Activated T-cell treated with anti-CD3 and anti-CD28 coated beads, Interleukin-2, amount 50 U/mL, for 4 hours (primary cell): ENCODE results near the gene ETFA. TPM values are rescaled to one million over a fixed set of nuclear protein-coding genes. Genes with fewer than 3 reads are reported as not detected.

Source experiments
- ATAC-seq, 2 donors: fragments of 200-7000 bp; cut with Tn5 transposase; one replicate each; pipeline ENCODE4 v1.10.0; 2021
- DNase-seq: peaks from one replicate; pipeline ENCODE4 v3.0.0-alpha.2; 2020
- H3K27me3 Mint-ChIP-seq: one replicate; pipeline ENCODE4 v1.8.0; 2021; ENCODE audit warnings: low read depth, mixed read lengths
- H3K36me3 Mint-ChIP-seq: one replicate; pipeline ENCODE4 v1.8.0; 2022; ENCODE audit warnings: mixed read lengths; ENCODE audit not compliant: insufficient read depth
- H3K4me1 Mint-ChIP-seq: one replicate; pipeline ENCODE4 v1.8.0; 2021; ENCODE audit warnings: low read depth, mixed read lengths
- H3K4me3 Mint-ChIP-seq: one replicate; pipeline ENCODE4 v1.8.0; 2021; ENCODE audit warnings: mild to moderate bottlenecking, moderate library complexity, mixed read lengths
- H3K9me3 Mint-ChIP-seq: one replicate; pipeline ENCODE4 v1.8.0; 2021; ENCODE audit warnings: mixed read lengths
- total RNA-seq, 3 donors: library from RNA; stranded (reverse); gene quantifications; one replicate each; pipeline ENCODE4 v1.2.1, GENCODE V29; 2021

ETFA gene
- total RNA-seq, 3 donors from 2014 or later, result 129 to 145 (median 143) TPM

DNA sequence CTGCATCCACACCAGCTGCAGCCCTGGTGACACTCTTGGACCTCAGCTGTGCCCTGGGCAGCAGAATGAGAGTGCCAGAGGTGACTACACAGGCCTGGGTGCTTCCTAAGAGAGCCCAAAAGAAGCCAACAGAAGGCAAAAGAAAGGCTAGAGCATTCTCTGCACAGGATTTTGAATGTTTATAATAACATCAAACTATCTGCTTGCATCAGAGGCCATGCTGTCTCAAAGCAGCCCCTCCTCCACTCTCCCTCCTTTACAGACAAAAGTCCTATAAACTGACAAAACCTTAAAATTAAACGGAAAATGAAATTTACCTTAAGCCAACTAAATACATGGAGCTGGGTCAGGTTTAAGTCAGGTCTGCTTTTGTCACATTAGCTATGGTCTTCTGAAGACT is 95.6 kb downstream of the ETFA start:
- DNase-seq (no peak), ATAC-seq (no peak)
- H3K36me3 Mint-ChIP-seq, result peaks cover 28% of the 10 kb centered on the region
- no peak overlapping the region for H3K4me3 Mint-ChIP-seq
- H3K27me3 Mint-ChIP-seq, result no peaks in the 10 kb centered on the region
- no peaks in the 10 kb centered on the region for H3K9me3 Mint-ChIP-seq
- peaks cover 1% of the 10 kb centered on the region for H3K4me1 Mint-ChIP-seq

- Mint-ChIP-seq H3K36me3 (peaks cover 16% of the 10 kb centered on the region), H3K4me3 (no peak overlapping the region), H3K4me1 (no peaks in the 10 kb centered on the region), H3K27me3 (no peaks in the 10 kb centered on the region), H3K9me3 (no peaks in the 10 kb centered on the region)
- ATAC-seq (no peak), DNase-seq (no peak)
These were observed 101.3 kb downstream of the ETFA start for GRCh38 chr15:76209942-76210341.

- no peak for DNase-seq
- H3K9me3 Mint-ChIP-seq, result no peaks in the 10 kb centered on the region
- no peaks in the 10 kb centered on the region for H3K4me1 Mint-ChIP-seq
- no peaks in the 10 kb centered on the region for H3K27me3 Mint-ChIP-seq
- no peak for ATAC-seq
- H3K4me3 Mint-ChIP-seq, result no peak overlapping the region
- H3K36me3 Mint-ChIP-seq, result peaks cover 16% of the 10 kb centered on the region
These were observed 101.7 kb downstream of the ETFA start for GRCh38 chr15:76209523-76209922.

- no peak overlapping the region for H3K4me3 Mint-ChIP-seq
- H3K9me3 Mint-ChIP-seq, result no peaks in the 10 kb centered on the region
- no peak for DNase-seq
- peaks cover 16% of the 10 kb centered on the region for H3K36me3 Mint-ChIP-seq
- ATAC-seq, result peak in 1 of 2 donors; percentile 19
- no peaks in the 10 kb centered on the region for H3K27me3 Mint-ChIP-seq
- no peaks in the 10 kb centered on the region for H3K4me1 Mint-ChIP-seq
These were observed 102.4 kb downstream of the ETFA start for GRCh38 chr15:76208786-76209424.

DNA sequence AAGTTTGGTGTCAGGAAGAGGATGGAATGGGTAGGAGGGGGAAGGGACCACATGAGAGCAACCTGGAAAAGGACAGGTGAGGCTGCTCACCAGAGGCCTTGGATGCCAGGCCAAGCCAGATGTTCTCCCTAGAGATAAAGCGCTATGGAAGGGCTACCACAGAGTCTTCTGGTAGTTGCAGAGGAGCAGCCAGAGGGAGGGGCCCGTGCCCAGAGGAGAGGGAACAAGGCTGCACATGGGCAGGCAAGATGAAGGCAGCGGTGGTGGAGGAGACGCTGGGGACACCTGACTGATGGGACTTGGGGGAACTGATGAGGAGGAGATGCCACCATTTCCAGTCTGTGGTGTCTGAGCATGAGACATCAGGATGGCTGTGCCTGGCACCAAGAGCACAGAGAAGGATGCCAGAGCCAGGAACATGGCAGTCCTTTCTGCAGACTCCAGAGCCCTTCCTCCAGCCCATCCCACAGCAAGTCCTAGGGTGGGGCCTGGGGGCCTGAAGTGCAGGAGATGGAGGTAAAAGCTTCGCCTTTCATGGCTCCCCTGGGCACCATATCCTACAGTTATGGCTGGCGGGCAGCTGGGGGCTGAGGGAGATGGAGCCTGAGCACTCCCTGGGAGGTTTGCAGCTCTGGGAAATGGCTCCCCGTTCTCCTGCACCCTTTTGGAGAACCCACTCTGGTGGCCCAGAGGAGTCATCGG is 103.0 kb downstream of the ETFA start:
- no peak for ATAC-seq
- H3K4me3 Mint-ChIP-seq, result no peak overlapping the region
- H3K9me3 Mint-ChIP-seq, result no peaks in the 10 kb centered on the region
- H3K4me1 Mint-ChIP-seq, result no peaks in the 10 kb centered on the region
- DNase-seq, result no peak
- no peaks in the 10 kb centered on the region for H3K27me3 Mint-ChIP-seq
- H3K36me3 Mint-ChIP-seq, result peaks cover 16% of the 10 kb centered on the region

DNA sequence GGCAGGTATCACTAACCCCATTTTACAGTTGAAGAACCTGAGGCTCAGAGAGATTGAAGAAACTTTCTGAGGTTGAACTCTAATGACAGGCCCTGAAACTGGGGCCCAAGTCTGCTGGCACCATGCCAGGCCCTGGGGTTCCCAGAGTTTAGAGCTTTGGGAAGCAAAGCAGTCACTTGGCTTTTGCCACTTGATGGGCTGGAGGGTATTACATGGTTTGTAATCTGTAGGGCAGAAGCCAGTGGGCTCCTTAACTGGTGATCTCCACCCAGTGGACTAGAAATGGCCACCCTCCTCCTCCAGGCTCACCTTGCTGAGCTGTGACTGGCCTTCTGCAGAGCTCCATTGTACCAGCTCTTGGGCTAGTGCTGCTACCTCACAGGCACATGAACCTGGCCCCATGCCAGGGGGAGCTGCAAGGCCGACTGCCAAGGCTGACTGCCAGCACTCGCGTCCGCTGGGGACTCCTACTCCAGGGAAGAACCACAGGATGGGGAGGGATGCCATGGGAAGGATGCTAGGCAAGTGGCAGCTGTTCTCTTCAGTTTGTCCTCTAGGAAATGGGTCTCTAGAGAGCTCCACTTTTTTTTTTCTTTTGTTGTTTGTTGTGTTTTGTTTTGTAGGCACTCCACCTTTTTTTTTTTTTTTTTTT is 104.8 kb downstream of the ETFA start:
- Mint-ChIP-seq H3K9me3 (no peaks in the 10 kb centered on the region), H3K36me3 (peaks cover 10% of the 10 kb centered on the region), H3K4me1 (no peaks in the 10 kb centered on the region), H3K27me3 (no peaks in the 10 kb centered on the region), H3K4me3 (no peak overlapping the region)
- DNase-seq (no peak), ATAC-seq (no peak)

DNA sequence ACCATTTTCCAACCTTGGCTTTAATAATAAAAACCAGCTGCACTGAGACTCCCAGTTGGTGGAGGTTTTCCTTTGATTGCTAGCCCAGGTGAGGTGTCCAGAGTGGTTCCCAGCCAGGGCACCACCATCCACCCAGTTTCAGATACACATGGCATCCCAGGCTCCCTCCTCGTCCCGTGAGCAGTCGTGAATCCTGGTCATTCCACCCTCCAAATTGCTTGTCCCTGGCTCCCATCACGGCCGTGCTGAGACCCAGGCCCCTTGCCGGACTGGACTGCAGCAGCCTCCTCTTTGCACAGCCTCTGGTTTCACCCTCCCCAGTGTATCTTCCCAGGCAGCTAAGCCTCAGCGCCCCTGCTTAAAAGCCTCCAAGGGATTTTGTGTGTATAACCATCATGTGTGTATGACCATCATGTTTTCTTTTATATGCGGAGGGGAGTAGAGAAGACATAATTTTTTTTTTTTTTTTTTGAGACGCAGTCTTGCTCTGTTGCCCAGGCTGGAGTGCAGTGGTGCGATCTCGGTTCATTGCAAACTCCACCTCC is 106.3 kb downstream of the ETFA start:
- Mint-ChIP-seq H3K9me3 (no peaks in the 10 kb centered on the region), H3K4me1 (no peaks in the 10 kb centered on the region), H3K4me3 (no peak overlapping the region), H3K27me3 (no peaks in the 10 kb centered on the region), H3K36me3 (peaks cover 6% of the 10 kb centered on the region)
- ATAC-seq (no peak), DNase-seq (no peak)

GRCh38 chr15:76204109-76204845 is 107.0 kb downstream of the ETFA start:
- Mint-ChIP-seq H3K36me3 (peaks cover 4% of the 10 kb centered on the region), H3K4me3 (no peak overlapping the region), H3K27me3 (no peaks in the 10 kb centered on the region), H3K9me3 (no peaks in the 10 kb centered on the region), H3K4me1 (no peaks in the 10 kb centered on the region)
- DNase-seq (no peak), ATAC-seq (no peak)

GRCh38 chr15:76203346-76204108 is 107.7 kb downstream of the ETFA start:
- Mint-ChIP-seq H3K4me1 (no peaks in the 10 kb centered on the region), H3K36me3 (peaks cover 4% of the 10 kb centered on the region), H3K27me3 (no peaks in the 10 kb centered on the region), H3K9me3 (no peaks in the 10 kb centered on the region), H3K4me3 (no peak overlapping the region)
- DNase-seq (no peak), ATAC-seq (no peak)

DNA sequence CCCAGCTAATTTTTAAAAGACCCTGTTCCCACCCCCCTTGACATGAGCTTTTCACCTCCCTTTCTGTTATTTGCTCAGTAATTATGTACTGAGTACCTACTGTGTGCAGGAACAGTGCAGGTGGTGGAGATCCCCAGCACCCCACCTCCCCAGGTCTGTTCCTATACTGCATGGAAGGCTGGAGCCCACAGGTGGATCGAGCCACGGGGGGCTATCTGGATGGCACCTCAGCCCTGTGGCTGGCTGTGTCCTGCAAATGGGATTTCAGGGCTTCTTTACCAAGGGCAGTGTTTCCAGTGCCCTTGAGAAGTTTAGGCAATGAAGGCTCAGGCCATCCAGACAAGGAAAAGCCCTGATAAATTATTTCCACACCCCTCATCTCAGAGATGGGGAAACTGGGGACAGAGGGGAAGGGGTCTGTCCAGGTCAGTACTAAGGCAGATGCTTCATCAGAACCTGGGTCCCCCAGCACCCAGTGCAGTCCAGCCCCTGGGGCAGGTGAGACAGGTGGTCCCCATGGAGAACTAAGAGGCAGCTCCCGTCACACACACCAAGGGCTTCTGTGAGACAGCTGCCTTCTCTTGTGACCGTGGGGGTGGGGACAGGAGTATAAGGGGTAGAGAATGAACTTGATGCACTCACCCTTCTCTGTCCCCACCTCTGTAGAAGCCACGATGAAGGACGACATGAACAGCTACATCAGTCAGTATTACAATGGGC is 109.6 kb downstream of the ETFA start:
- DNase-seq, result no peak
- no peak for ATAC-seq
- H3K36me3 Mint-ChIP-seq, result no peaks in the 10 kb centered on the region

DNA sequence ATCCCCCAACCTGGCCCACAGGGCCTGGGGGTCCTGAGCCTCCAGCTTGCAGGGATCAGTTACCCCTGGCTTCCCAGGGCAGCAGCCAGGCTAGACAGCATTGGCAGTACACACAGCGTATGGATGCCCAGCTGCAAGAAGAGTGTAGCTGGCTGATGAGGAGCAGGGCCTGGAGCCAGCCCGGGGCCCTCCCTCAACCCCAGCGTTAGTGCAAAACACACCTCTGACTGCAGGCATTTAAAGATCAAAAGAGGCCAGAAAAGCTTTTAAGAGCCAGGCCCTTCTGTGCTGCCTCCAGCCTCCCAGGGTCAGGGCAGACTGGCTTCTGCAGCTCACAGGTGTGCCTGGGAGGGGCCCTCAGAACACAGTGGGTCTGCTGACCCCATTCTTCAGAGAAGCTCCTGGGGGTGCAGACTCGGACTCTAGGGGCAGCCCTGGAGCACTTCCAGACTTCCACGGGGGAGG is 110.6 kb downstream of the ETFA start:
- Mint-ChIP-seq H3K27me3 (no peaks in the 10 kb centered on the region), H3K4me1 (no peaks in the 10 kb centered on the region), H3K9me3 (no peaks in the 10 kb centered on the region), H3K36me3 (no peaks in the 10 kb centered on the region), H3K4me3 (no peak overlapping the region)
- ATAC-seq (no peak), DNase-seq (no peak)

More for the DNA sequence above, 109.6 kb downstream of the ETFA start:
- Mint-ChIP-seq H3K27me3 (no peaks in the 10 kb centered on the region), H3K9me3 (no peaks in the 10 kb centered on the region), H3K4me1 (no peaks in the 10 kb centered on the region), H3K4me3 (no peak overlapping the region)

DNA sequence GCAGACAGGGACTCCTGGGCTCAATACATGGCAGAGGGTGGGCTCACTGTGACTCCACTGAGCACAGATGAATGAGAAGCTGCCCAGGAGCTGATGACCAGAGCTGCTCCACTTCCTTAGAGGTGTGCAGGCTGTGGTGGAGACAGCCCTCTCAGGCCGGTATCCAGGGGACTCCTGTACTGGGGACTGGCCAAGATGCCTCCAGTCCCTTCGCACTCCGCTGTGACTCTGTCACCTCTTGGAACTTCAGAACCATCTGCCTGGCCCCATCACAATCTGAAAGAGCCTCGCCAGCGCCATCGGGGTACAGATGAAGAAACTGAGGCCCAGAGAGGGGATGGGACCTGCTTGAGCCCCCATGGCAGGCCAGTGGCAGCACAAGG is 111.2 kb downstream of the ETFA start:
- Mint-ChIP-seq H3K9me3 (no peaks in the 10 kb centered on the region), H3K27me3 (no peaks in the 10 kb centered on the region), H3K4me1 (no peaks in the 10 kb centered on the region), H3K4me3 (no peak overlapping the region), H3K36me3 (no peaks in the 10 kb centered on the region)
- DNase-seq, result no peak
- ATAC-seq, result no peak
